NCI-H2227 (cell line): Measurements from ENCODE around the gene CRYGS.

ENCODE experiments used
- DNase-seq: peaks from one replicate; lab custom pipeline; 2025; ENCODE audit not compliant: unreplicated experiment; lab: John Stamatoyannopoulos, UW

Gene CRYGS

GRCh38 chr3:186496016-186496415, 48.2 kb downstream of the CRYGS start:
- no peak for DNase-seq

- DNase-seq = peak; percentile 26
Observed at GRCh38 chr3:186493525-186494255, 50.5 kb downstream of the CRYGS start.

- no peak for DNase-seq
Observed at GRCh38 chr3:186492385-186492984, 51.7 kb downstream of the CRYGS start.

GRCh38 chr3:186489507-186489906, 54.7 kb downstream of the CRYGS start:
- DNase-seq = no peak
